Left lobe of liver (tissue), 2 donors: Measurements from ENCODE around the gene IFNA21. TPM values are rescaled to one million over a fixed set of nuclear protein-coding genes. Genes with fewer than 3 reads are reported as not detected.
"Not testable (repeated sequence)": the region's sequence is repeated elsewhere in the genome, so short reads cannot be mapped to it uniquely, and the experiment has no call there.

ENCODE experiments used
- ATAC-seq: fragments of 200-7000 bp; cut with Tn5 transposase; one replicate; pipeline ENCODE4 v1.9.1; 2020; ENCODE audit warnings: mild to moderate bottlenecking, moderate library complexity
- DNase-seq: peaks from one replicate; pipeline ENCODE4 v3.0.0-alpha.2; 2020; ENCODE audit warnings: low spot score
- total RNA-seq: library from RNA; stranded (reverse); gene quantifications from one replicate; pipeline ENCODE4 v1.2.1, GENCODE V29; 2021
- donor health status: DM: no; HTN: no; CAD: no; lungs with moderate emphysema.
- donor health status: DM: no; HTN: yes; CAD: no.

IFNA21 gene
- not detected for total RNA-seq

- not testable (repeated sequence) for DNase-seq, ATAC-seq
Observed at GRCh38 chr9:21166560-21166959, at the start of gene IFNA21. TSS of gene IFNA21 (minus strand) at chr9:21166660. CDS start at chr9:21166612, 48 bp downstream.

- not testable (repeated sequence) for DNase-seq, ATAC-seq
Observed at GRCh38 chr9:21213411-21214326, 47.2 kb upstream of the IFNA21 start.

GRCh38 chr9:21212160-21212559 lies 45.7 kb upstream of the IFNA21 start:
- not testable (repeated sequence) for DNase-seq

GRCh38 chr9:21210782-21211181 lies 44.3 kb upstream of the IFNA21 start:
- not testable (repeated sequence) for DNase-seq, ATAC-seq

More at GRCh38 chr9:21212160-21212559, 45.7 kb upstream of the IFNA21 start:
- ATAC-seq, result not testable (repeated sequence)

- ATAC-seq (no peak), DNase-seq (no peak)
Observed at GRCh38 chr9:21210311-21210710, 43.9 kb upstream of the IFNA21 start.

GRCh38 chr9:21207043-21207442 lies 40.6 kb upstream of the IFNA21 start, which contains the start of gene IFNA10:
TSS of gene IFNA10 (minus strand) at chr9:21207143. CDS start at chr9:21207097, 46 bp downstream.
- ATAC-seq, DNase-seq: not testable (repeated sequence)

- ATAC-seq (no peak), DNase-seq (no peak)
Observed at GRCh38 chr9:21205204-21205603, 38.7 kb upstream of the IFNA21 start.

GRCh38 chr9:21202105-21202504 lies 35.6 kb upstream of the IFNA21 start, which contains the start of gene IFNA7:
TSS of gene IFNA7 (minus strand) at chr9:21202205. CDS start at chr9:21202165, 40 bp downstream.
- ATAC-seq, result not testable (repeated sequence)

GRCh38 chr9:21194867-21195776 lies 28.7 kb upstream of the IFNA21 start:
- ATAC-seq, result peak; percentile 69

More at GRCh38 chr9:21202105-21202504, 35.6 kb upstream of the IFNA21 start, which contains the start of gene IFNA7:
- DNase-seq, result not testable (repeated sequence)

GRCh38 chr9:21187487-21187886 lies 21.0 kb upstream of the IFNA21 start, which contains the start of gene IFNA4:
TSS of gene IFNA4 (minus strand) at chr9:21187587. CDS start at chr9:21187531, 56 bp downstream.
- ATAC-seq, DNase-seq: not testable (repeated sequence)

More at GRCh38 chr9:21194867-21195776, 28.7 kb upstream of the IFNA21 start:
- DNase-seq, result not testable (repeated sequence)

- not testable (repeated sequence) for DNase-seq
- peak; percentile 66 for ATAC-seq
Observed at GRCh38 chr9:21182810-21183736, 16.6 kb upstream of the IFNA21 start.

GRCh38 chr9:21174671-21175070 lies 8.2 kb upstream of the IFNA21 start:
- DNase-seq, result no peak
- no peak for ATAC-seq

- ATAC-seq (no peak), DNase-seq (no peak)
Observed at GRCh38 chr9:21172156-21172555, 5.7 kb upstream of the IFNA21 start.

GRCh38 chr9:21171351-21171750 lies 4.9 kb upstream of the IFNA21 start:
- DNase-seq (no peak), ATAC-seq (no peak)

GRCh38 chr9:21165516-21165915 lies 944 bp downstream of the IFNA21 start:
- no peak for DNase-seq
- ATAC-seq, result no peak

GRCh38 chr9:21160178-21160577 lies 6.3 kb downstream of the IFNA21 start:
- ATAC-seq (no peak), DNase-seq (no peak)

GRCh38 chr9:21155501-21155900 lies 11.0 kb downstream of the IFNA21 start:
- ATAC-seq, result no peak
- DNase-seq, result no peak

GRCh38 chr9:21154018-21154608 lies 12.3 kb downstream of the IFNA21 start:
- DNase-seq (no peak), ATAC-seq (peak; percentile 60)
